ENCODE results near the gene LYRM2. TPM values are rescaled to one million over a fixed set of nuclear protein-coding genes. Genes with fewer than 3 reads are reported as not detected.
A peak's percentile ranks its signal among the peaks of the same experiment; 100 is the strongest.

Gene LYRM2
- total and polyA plus RNA-seq, 9 donors = 11.8 to 44.0 (median 26.2) TPM

GRCh38 chr6:89599727-89600126 lies 38.8 kb downstream of the LYRM2 start:
- no peaks in the 10 kb centered on the region for H3K27me3 ChIP-seq
- 58 to 65% (median 63%) methylated on average over 7 of the region's 7 CpGs for WGBS, 3 donors
- H3K36me3 ChIP-seq = no peaks in the 10 kb centered on the region
- intact Hi-C loops (cut with DNase I) = no loop called here
- H3K27ac ChIP-seq = no peak overlapping the region
- H3K4me3 ChIP-seq = no peak overlapping the region
- TF ChIP-seq CTCF (IDR thresholded peaks at IDR 0.05) = no peak
- TF ChIP-seq POLR2A (IDR thresholded peaks at IDR 0.05) = no peak
- no peak for TF ChIP-seq EP300 (IDR thresholded peaks at IDR 0.05)
- H3K9me3 ChIP-seq = no peaks in the 10 kb centered on the region
- H3K4me1 ChIP-seq (ENCODE audit: insufficient read depth) = no peaks in the 10 kb centered on the region
- DNase-seq = no peak

DNA sequence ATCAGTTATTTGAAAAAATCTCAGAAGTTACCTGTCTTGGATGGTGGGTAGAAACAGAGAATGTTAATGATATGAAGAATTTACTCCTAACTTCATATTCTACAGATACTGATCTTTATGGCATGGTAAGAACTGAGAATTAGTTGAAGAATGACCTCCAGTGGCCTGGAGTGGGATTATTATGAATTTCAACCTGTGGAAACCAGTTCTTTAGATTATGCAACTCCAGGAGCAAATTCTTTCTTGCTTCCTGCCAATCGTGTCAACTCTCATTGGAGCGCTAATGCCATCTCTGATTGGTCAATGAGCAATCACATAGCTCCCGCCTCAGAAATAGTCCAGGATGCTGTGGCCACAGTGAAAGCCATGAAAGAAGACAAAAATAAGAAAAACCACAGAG lies 40.6 kb downstream of the LYRM2 start:
- Histone ChIP-seq H3K4me3 (no peak overlapping the region), H3K27ac (no peak overlapping the region), H3K36me3 (no peaks in the 10 kb centered on the region), H3K4me1 (ENCODE audit: insufficient read depth) (no peaks in the 10 kb centered on the region), H3K27me3 (no peaks in the 10 kb centered on the region), H3K9me3 (no peaks in the 10 kb centered on the region)
- no peak for DNase-seq
- 30 to 45% (median 33%) methylated on average over 3 of the region's 3 CpGs for WGBS, 3 donors
- peak in 1 of 3 donors; percentile 7 for TF ChIP-seq CTCF (IDR thresholded peaks at IDR 0.05)
- TF ChIP-seq EP300 (IDR thresholded peaks at IDR 0.05) = no peak
- TF ChIP-seq POLR2A (IDR thresholded peaks at IDR 0.05) = no peak
- intact Hi-C loops (cut with DNase I) = no loop called here

- Histone ChIP-seq H3K36me3 (no peaks in the 10 kb centered on the region), H3K27me3 (no peaks in the 10 kb centered on the region), H3K4me1 (ENCODE audit: insufficient read depth) (no peaks in the 10 kb centered on the region), H3K9me3 (no peaks in the 10 kb centered on the region), H3K4me3 (no peak overlapping the region), H3K27ac (no peak overlapping the region)
- 46 to 75% (median 48%) methylated on average over 2 of the region's 2 CpGs for WGBS, 3 donors
- intact Hi-C loops (cut with DNase I) = no loop called here
- TF ChIP-seq EP300 (IDR thresholded peaks at IDR 0.05) (no peak), CTCF (IDR thresholded peaks at IDR 0.05) (no peak), POLR2A (IDR thresholded peaks at IDR 0.05) (no peak)
- no peak for DNase-seq
Measured at GRCh38 chr6:89597372-89597771, 41.2 kb downstream of the LYRM2 start.

DNA sequence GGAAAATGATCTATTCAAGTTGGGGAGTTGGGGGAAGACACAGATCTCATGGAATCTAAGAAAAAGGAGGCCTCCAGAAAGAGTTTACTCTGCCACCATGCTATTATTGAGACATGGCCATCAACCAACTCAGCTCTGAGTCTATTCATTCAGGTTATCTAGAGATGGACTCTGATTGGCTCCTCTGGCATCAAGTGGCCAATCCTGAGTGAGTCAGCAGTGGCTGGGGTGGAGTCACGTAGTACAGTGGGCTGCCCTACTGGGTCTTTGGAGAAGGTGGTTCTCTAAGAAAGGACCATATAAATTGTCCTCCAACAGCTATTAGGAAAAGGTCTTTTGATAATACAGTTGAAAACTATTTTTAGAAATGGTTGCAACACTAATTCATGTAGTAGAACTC lies 42.1 kb downstream of the LYRM2 start:
- H3K27me3 ChIP-seq = no peaks in the 10 kb centered on the region
- no peaks in the 10 kb centered on the region for H3K9me3 ChIP-seq
- no peaks in the 10 kb centered on the region for H3K36me3 ChIP-seq
- no peak overlapping the region for H3K4me3 ChIP-seq
- no peaks in the 10 kb centered on the region for H3K4me1 ChIP-seq (ENCODE audit: insufficient read depth)
- WGBS, 3 donors = 89 to 90% (median 89%) methylated on average over 1 of the region's 1 CpG
- no peak for TF ChIP-seq CTCF (IDR thresholded peaks at IDR 0.05)
- no peak for TF ChIP-seq EP300 (IDR thresholded peaks at IDR 0.05)
- TF ChIP-seq POLR2A (IDR thresholded peaks at IDR 0.05) = no peak
- intact Hi-C loops (cut with DNase I) = no loop called here
- H3K27ac ChIP-seq = no peak overlapping the region
- DNase-seq = no peak

DNA sequence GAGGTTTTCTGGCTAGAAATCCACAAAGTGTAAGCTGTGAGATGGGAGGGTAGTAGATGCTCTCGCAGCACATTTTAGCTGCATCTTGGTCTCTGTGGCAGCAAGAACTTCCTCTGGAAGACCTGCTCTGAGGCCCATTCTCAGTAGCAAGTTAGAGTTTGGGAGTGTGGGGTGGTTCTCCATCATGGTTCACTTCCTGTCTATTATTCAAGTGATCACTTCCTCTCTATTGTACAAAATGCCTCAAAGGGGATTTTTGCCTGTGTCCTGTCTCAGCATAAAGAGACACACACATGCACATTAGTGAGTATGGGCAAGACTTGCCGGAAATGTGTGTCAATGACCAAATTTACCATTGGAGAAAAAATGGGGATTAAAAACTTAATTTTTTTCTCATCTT lies 42.5 kb downstream of the LYRM2 start:
- DNase-seq = no peak
- TF ChIP-seq CTCF (IDR thresholded peaks at IDR 0.05) (no peak), POLR2A (IDR thresholded peaks at IDR 0.05) (no peak)
- intact Hi-C loops (cut with DNase I) = no loop called here
- Histone ChIP-seq H3K27me3 (no peaks in the 10 kb centered on the region), H3K36me3 (no peaks in the 10 kb centered on the region), H3K4me1 (ENCODE audit: insufficient read depth) (no peaks in the 10 kb centered on the region), H3K4me3 (no peak overlapping the region), H3K9me3 (no peaks in the 10 kb centered on the region), H3K27ac (no peak overlapping the region)
- WGBS, 3 donors = 94 to 97% (median 94%) methylated on average over 2 of the region's 2 CpGs

Measured in ovary (tissue), 9 donors.